Effector memory CD4-positive, alpha-beta T cell (primary cell): Measurements from ENCODE around the gene MINDY4B.

Source experiments
- DNase-seq, 3 donors: peaks; one replicate each; pipeline ENCODE4 v3.0.0-alpha.2; 2020
- H3K27ac ChIP-seq: 2 replicates; pipeline ENCODE4 v1.7.0; 2013; ENCODE audit warnings: mild to moderate bottlenecking, low read length, moderate library complexity; ENCODE audit not compliant: insufficient read depth, poor library complexity, severe bottlenecking
- H3K27me3 ChIP-seq: replicated peaks from 2 replicates; pipeline ENCODE4 v1.7.0; 2013; ENCODE audit warnings: mild to moderate bottlenecking, low read length; ENCODE audit not compliant: insufficient read depth, control insufficient read depth, poor library complexity, severe bottlenecking
- H3K36me3 ChIP-seq: 2 replicates; pipeline ENCODE4 v1.7.0; 2013; ENCODE audit warnings: mild to moderate bottlenecking, low read length, moderate library complexity; ENCODE audit not compliant: control insufficient read depth, insufficient read depth
- H3K4me1 ChIP-seq: 2 replicates; pipeline ENCODE4 v1.7.0; 2013; ENCODE audit warnings: low read length, mild to moderate bottlenecking; ENCODE audit not compliant: control insufficient read depth, insufficient read depth, poor library complexity, severe bottlenecking
- H3K4me3 ChIP-seq: 2 replicates; pipeline ENCODE4 v1.7.0; 2013; ENCODE audit warnings: low read length, low read depth, mild to moderate bottlenecking; ENCODE audit not compliant: insufficient read depth, poor library complexity, severe bottlenecking
- H3K9me3 ChIP-seq: 2 replicates; pipeline ENCODE4 v1.7.0; 2013; ENCODE audit warnings: mild to moderate bottlenecking, low read length, moderate library complexity; ENCODE audit not compliant: control insufficient read depth

The MINDY4B gene

DNA sequence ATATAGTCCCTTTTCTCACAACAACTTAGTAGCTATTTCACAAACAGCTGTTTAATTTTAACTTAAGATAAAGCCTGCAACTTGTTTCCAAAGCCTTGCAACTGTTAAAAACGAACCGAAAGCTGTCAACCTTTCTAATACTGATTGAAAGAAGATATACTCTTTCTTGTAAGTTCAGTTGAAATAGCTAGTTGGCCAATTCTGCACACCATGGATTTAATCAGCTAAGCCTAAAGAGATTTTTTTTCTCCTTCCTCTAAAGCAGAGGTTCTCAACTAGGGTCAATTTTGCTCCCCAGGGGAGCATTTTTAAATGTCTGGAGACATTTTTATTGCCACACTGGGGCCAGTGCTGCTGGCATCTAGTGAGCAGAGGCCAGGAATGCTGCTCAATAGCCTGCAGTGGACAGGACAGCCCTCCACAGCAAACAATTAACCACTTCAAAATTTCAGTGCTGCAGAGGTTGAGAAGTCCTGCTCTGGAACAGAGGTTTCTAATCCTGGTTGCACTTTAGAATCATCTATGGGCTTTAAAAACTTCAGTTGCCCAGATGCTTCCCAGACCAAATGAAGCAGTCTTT is 26.2 kb downstream of the MINDY4B start:
- Histone ChIP-seq H3K4me1 (no peaks in the 10 kb centered on the region), H3K4me3 (no peak overlapping the region), H3K27me3 (no peaks in the 10 kb centered on the region), H3K36me3 (no peaks in the 10 kb centered on the region), H3K9me3 (no peaks in the 10 kb centered on the region), H3K27ac (no peak overlapping the region)
- DNase-seq, result no peak

DNA sequence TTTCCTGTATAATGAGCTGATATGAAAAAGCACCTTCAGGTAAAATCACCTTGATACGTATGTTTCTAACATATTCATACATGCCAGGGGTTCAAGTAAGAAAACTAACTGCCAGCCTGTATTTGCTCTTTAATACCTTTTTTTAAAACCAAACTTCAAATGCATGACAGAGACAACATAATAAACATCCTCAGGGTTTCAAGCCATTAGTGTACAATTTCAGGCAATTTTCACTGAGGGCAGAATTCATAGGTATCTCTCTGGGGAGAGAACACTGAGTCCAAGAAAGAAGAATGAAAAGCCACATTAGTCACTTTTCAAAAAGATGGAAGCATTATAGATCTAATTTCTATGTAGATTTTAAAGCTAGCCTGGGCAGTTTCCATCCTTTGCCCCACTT is 26.9 kb downstream of the MINDY4B start:
- no peaks in the 10 kb centered on the region for H3K9me3 ChIP-seq
- no peaks in the 10 kb centered on the region for H3K27me3 ChIP-seq
- no peaks in the 10 kb centered on the region for H3K36me3 ChIP-seq
- H3K4me1 ChIP-seq, result no peaks in the 10 kb centered on the region
- no peak overlapping the region for H3K4me3 ChIP-seq
- DNase-seq, result no peak
- H3K27ac ChIP-seq, result no peak overlapping the region

DNA sequence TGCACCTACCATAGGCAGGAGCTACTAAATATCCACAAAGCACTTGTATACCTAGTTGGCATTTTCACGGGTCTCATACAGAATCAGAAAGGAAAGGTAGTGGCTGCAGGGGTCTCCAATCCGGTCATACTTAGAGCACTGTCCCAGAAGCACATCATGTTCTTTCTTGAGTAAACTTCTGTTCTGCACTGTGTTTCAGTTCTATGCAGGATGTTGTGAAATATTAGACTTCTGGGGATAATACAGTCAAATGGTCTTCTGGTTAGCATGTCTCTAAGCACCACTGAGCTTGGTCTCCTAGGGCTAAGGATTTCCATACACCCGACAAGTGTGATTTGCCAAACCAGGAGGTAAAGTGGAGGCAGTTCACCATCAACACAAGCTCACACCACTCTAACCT is 27.9 kb downstream of the MINDY4B start:
- Histone ChIP-seq H3K27ac (no peak overlapping the region), H3K27me3 (no peaks in the 10 kb centered on the region), H3K4me3 (no peak overlapping the region), H3K9me3 (no peaks in the 10 kb centered on the region), H3K4me1 (no peaks in the 10 kb centered on the region), H3K36me3 (no peaks in the 10 kb centered on the region)
- no peak for DNase-seq

DNA sequence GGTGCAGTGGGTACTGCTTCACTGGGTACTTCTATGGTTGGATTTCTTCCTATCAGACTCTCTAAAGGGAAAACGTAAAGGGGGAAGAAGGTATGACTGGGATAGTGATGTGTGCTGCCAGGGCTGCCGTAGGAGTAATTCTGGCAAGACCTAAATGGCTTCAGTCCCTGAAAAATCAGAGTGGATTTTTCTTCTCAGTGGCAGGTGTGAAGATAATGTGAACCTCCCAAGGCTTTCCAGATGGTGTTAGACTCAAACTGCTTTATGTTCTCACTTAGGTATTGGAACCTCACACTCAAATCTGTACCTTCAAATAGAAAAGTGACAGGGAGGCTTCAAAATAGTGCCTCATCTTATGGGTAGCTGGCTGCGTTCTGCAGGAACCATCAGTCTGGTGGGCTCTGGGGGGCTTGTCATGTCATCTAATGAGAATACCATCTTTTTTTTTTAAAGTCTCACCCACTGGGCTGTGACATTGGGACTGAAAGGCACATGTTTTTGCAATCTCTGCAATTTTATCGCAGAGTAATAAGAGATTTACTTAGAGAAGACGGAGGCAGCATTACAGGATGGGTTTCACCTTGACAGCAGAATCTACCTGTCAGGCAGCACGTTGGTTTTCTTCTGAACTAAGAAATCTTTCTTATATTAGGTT is 28.5 kb downstream of the MINDY4B start:
- no peaks in the 10 kb centered on the region for H3K9me3 ChIP-seq
- no peak for DNase-seq
- no peaks in the 10 kb centered on the region for H3K27me3 ChIP-seq
- H3K4me1 ChIP-seq, result no peaks in the 10 kb centered on the region
- no peak overlapping the region for H3K27ac ChIP-seq
- no peak overlapping the region for H3K4me3 ChIP-seq
- H3K36me3 ChIP-seq, result no peaks in the 10 kb centered on the region

DNA sequence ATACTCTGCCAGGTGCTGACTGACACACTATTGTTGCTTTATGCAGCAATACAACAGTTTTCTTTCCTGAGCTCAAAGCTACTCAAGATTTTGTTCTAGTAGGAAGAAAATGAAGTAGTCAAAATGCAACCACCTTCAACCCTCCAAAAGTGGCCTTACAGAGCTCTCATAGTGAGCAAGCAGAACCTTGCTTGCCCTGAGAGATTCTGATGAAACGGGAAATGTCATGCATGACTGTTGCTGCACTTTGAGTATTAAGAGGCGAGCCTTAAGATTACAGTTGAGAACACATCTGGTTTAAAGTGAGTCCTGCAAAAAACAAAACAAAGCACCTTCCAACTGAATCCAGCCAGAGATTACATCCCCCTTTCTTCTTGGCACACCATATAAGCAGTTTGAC is 29.7 kb downstream of the MINDY4B start:
- no peak overlapping the region for H3K4me3 ChIP-seq
- DNase-seq, result no peak
- H3K27ac ChIP-seq, result no peak overlapping the region
- no peaks in the 10 kb centered on the region for H3K27me3 ChIP-seq
- H3K9me3 ChIP-seq, result no peaks in the 10 kb centered on the region
- no peaks in the 10 kb centered on the region for H3K4me1 ChIP-seq
- no peaks in the 10 kb centered on the region for H3K36me3 ChIP-seq

DNA sequence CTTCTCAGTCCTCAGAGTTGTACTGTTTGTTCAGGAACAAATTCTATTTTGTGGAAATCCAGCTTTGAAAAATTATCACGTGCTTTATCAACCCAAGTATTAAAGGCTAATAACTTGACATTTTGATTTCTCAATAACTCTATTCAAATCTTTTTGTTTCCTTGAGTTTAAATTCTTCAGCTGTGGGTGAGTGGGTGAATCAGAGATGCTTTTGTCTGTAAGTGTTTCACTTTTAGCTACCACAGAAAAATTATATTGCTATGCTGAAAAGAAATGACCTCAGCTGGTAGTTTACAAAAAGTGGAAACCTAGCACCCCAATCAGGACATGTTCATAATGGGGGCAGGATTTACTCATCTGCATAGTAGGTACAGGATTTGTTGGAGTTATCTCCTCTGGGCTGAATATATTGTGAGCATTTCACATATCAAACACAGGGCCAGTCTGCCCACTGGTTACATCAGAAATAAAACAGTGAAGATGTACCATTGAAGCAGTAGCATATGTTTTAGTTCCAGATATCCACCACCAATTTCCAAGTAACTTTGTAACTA is 30.5 kb downstream of the MINDY4B start:
- Histone ChIP-seq H3K4me1 (no peaks in the 10 kb centered on the region), H3K9me3 (no peaks in the 10 kb centered on the region), H3K4me3 (no peak overlapping the region), H3K27ac (no peak overlapping the region), H3K36me3 (no peaks in the 10 kb centered on the region), H3K27me3 (no peaks in the 10 kb centered on the region)
- DNase-seq, result no peak

DNA sequence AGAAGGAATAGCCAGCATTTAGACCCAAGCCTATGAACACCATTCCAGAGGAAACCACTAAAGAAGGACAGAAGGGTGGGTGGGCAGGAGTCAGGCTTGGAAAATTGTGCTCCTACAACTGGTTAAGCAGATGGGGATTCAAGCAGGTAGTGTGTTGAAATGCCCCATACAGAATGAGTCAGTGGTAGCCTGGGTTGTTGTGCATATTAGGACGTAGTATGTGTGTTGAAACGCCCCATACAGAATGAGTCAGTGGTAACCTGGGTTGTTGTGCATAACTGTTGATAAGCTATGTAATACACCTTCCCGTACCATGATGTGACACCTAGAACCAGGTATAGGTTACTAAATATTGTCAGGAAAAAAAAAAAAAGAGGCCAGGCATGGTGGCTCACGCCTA is 34.0 kb downstream of the MINDY4B start:
- Histone ChIP-seq H3K4me1 (no peaks in the 10 kb centered on the region), H3K9me3 (no peaks in the 10 kb centered on the region), H3K36me3 (no peaks in the 10 kb centered on the region), H3K27me3 (no peaks in the 10 kb centered on the region), H3K4me3 (no peak overlapping the region), H3K27ac (no peak overlapping the region)
- DNase-seq, result no peak

DNA sequence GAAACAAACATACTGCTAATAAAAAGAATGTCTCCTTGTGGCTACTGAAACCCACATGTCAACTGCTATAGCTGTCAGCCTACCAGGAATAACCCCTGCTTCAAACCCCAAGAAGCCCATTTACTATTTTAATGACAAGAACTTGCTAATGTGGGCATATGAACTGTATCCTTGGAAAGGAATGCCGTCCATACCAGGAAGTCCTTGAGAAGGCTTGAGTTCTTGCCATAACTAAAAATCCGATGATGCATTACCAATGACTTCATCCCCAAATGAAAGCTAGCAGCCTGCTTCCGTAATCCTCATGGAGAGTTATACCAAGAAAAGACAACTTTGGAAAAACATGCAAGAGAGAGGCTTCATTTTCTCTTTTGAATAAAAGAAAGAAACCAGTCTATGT is 34.8 kb downstream of the MINDY4B start:
- Histone ChIP-seq H3K4me3 (no peak overlapping the region), H3K27ac (no peak overlapping the region), H3K27me3 (no peaks in the 10 kb centered on the region), H3K36me3 (no peaks in the 10 kb centered on the region), H3K9me3 (no peaks in the 10 kb centered on the region), H3K4me1 (no peaks in the 10 kb centered on the region)
- no peak for DNase-seq

DNA sequence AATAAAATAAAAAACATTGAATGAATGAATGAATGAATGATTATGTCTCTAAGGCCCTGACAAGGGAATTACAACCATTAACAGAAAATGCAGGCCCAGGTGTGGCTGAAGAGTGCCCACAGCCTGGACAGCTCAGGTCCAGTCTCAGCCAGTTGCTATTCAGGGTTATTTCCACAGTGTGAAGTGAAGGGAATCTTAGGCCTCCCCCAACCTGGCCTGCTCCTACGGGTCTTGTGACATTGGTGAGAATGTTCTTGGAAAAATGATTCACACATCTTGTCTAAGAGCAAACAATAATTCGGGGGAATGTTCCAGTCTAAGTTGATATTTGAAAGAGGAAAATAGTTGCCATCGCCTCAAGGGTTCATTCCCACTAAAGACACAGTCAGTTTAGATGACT is 37.0 kb downstream of the MINDY4B start:
- H3K4me1 ChIP-seq, result peaks cover 4% of the 10 kb centered on the region
- no peaks in the 10 kb centered on the region for H3K27me3 ChIP-seq
- H3K36me3 ChIP-seq, result no peaks in the 10 kb centered on the region
- no peak overlapping the region for H3K27ac ChIP-seq
- no peak for DNase-seq
- H3K4me3 ChIP-seq, result no peak overlapping the region
- H3K9me3 ChIP-seq, result no peaks in the 10 kb centered on the region

DNA sequence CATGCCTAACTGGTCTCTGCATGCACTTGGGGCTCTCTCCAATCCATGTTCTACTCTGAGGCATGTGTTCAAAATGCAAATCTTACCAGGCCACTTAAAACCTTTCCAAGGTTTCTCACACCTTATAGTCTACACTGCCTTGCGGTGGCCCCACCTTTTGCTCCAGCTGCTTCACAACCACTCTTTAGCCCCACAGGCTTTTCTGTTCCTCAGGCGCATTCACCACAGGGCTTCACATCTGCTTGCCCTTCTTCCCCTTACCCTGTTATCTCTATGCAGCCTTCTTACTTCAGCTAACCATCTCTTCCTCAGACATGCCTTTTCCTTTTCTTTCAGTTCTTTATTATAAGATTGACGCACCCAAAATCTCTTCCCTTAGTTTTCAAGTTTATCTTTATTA is 37.8 kb downstream of the MINDY4B start:
- Histone ChIP-seq H3K27me3 (no peaks in the 10 kb centered on the region), H3K36me3 (no peaks in the 10 kb centered on the region), H3K27ac (no peak overlapping the region), H3K4me3 (no peak overlapping the region), H3K4me1 (peaks cover 4% of the 10 kb centered on the region), H3K9me3 (no peaks in the 10 kb centered on the region)
- DNase-seq, result no peak
